IMR-90 (cell line): ENCODE results near the gene KLHL30. TPM values are rescaled to one million over a fixed set of nuclear protein-coding genes. Genes with fewer than 3 reads are reported as not detected.

Experiments used
- ATAC-seq: fragments of 200-7000 bp; cut with Tn5 transposase; 2 replicates; pipeline ENCODE4 v1.9.1; 2020; ENCODE audit warnings: low read depth, mild to moderate bottlenecking, moderate library complexity
- BruUV-seq: library from RNA; stranded (reverse); fragments of 400-500 nt; replicated peaks from 2 replicates; lab custom pipeline; 2021; lab: Mats Ljungman, UMichigan
- CTCF ChIA-PET: fragments of 300-600 bp; formaldehyde crosslinking; extraction: SDS; loops from one replicate; lab custom pipeline; 2021; ENCODE audit warnings: antibody characterized with exemption; lab: Yijun Ruan, JAX
- POLR2A ChIA-PET: fragments of 300-600 bp; sonication (Branson Sonifier 250); formaldehyde crosslinking; loops from one replicate; lab custom pipeline; 2022; ENCODE audit warnings: antibody characterized with exemption; ENCODE audit not compliant: unreplicated experiment; lab: Charles Lee
- DNase-seq: peaks from one replicate; pipeline ENCODE4 v3.0.0; 2013
- H2AFZ ChIP-seq: replicated peaks from 2 replicates; pipeline ENCODE3; 2013; ENCODE audit warnings: low read length, mild to moderate bottlenecking; ENCODE audit not compliant: poor library complexity
- H2AK5ac ChIP-seq: 2 replicates; pipeline ENCODE4 v1.6.1; 2013; ENCODE audit warnings: low read depth, low read length, inconsistent platforms
- H2AK9ac ChIP-seq: replicated peaks from 2 replicates; pipeline ENCODE3; 2013; ENCODE audit warnings: mild to moderate bottlenecking, low read depth, low read length, moderate library complexity; ENCODE audit not compliant: poor library complexity
- H2BK120ac ChIP-seq: 2 replicates; pipeline ENCODE4 v1.6.1; 2013; ENCODE audit warnings: low read depth, low read length, inconsistent platforms
- H2BK15ac ChIP-seq: 3 replicates; pipeline ENCODE4 v1.6.1; 2013; ENCODE audit warnings: low read depth, low read length, inconsistent platforms
- H2BK20ac ChIP-seq: 2 replicates; pipeline ENCODE4 v1.6.1; 2013; ENCODE audit warnings: low read depth, mild to moderate bottlenecking, inconsistent platforms, low read length, moderate library complexity
- H2BK5ac ChIP-seq: 2 replicates; pipeline ENCODE4 v1.6.1; 2013; ENCODE audit warnings: mild to moderate bottlenecking, low read depth, low read length, inconsistent platforms; ENCODE audit not compliant: poor library complexity, severe bottlenecking
- H3K14ac ChIP-seq: replicated peaks from 2 replicates; pipeline ENCODE4 v1.6.1; 2013; ENCODE audit warnings: low read depth, low read length, inconsistent platforms
- H3K18ac ChIP-seq: 2 replicates; pipeline ENCODE4 v1.6.1; 2013; ENCODE audit warnings: low read depth, low read length, control low read depth
- H3K23ac ChIP-seq: 2 replicates; pipeline ENCODE4 v1.6.1; 2013; ENCODE audit warnings: low read depth, low read length, inconsistent platforms
- H3K27ac ChIP-seq: 2 replicates; pipeline ENCODE4 v1.5.1; 2013; ENCODE audit warnings: mild to moderate bottlenecking, control low read depth, low read length; ENCODE audit not compliant: insufficient read depth
- H3K27me3 ChIP-seq: 2 replicates; pipeline ENCODE4 v1.6.1; 2013; ENCODE audit warnings: low read length; ENCODE audit not compliant: control insufficient read depth, insufficient read depth
- H3K36me3 ChIP-seq: 2 replicates; pipeline ENCODE4 v1.6.1; 2013; ENCODE audit warnings: low read length, mixed read lengths; ENCODE audit not compliant: control insufficient read depth, insufficient read depth
- H3K4ac ChIP-seq: 2 replicates; pipeline ENCODE4 v1.6.1; 2013; ENCODE audit warnings: low read depth, low read length, inconsistent platforms
- H3K4me1 ChIP-seq: 2 replicates; pipeline ENCODE4 v1.6.1; 2013; ENCODE audit warnings: low read length, mixed read lengths; ENCODE audit not compliant: control insufficient read depth, insufficient read depth
- H3K4me2 ChIP-seq: 2 replicates; pipeline ENCODE4 v1.6.1; 2013; ENCODE audit warnings: low read depth, mild to moderate bottlenecking, control low read depth, low read length, moderate library complexity
- H3K4me3 ChIP-seq: 2 replicates; pipeline ENCODE4 v1.5.1; 2013; ENCODE audit warnings: low read depth, mild to moderate bottlenecking, control low read depth, low read length, moderate library complexity; ENCODE audit not compliant: insufficient read depth
- H3K56ac ChIP-seq: 2 replicates; pipeline ENCODE4 v1.6.1; 2013; ENCODE audit warnings: low read length, inconsistent platforms; ENCODE audit not compliant: insufficient read depth; ENCODE audit errors: extremely low read depth
- H3K79me1 ChIP-seq, 2 experiments: 2 replicates each; pipeline ENCODE4 v1.6.1; 2013; ENCODE audit warnings: low read length in 2 of 2, inconsistent platforms in 1 of 2, low read depth in 1 of 2
- H3K9ac ChIP-seq: 2 replicates; pipeline ENCODE4 v1.6.1; 2013; ENCODE audit warnings: low read depth, low read length, control low read depth
- H3K9me1 ChIP-seq: 2 replicates; pipeline ENCODE4 v1.6.1; 2013; ENCODE audit warnings: low read length, inconsistent platforms; ENCODE audit not compliant: insufficient read depth
- H3K9me3 ChIP-seq: 2 replicates; pipeline ENCODE4 v1.6.1; 2013; ENCODE audit warnings: low read length; ENCODE audit not compliant: control insufficient read depth, insufficient read depth
- H4K20me1 ChIP-seq: 2 replicates; pipeline ENCODE4 v1.6.1; 2013; ENCODE audit warnings: low read length, inconsistent platforms; ENCODE audit not compliant: insufficient read depth
- H4K5ac ChIP-seq: 2 replicates; pipeline ENCODE4 v1.6.1; 2013; ENCODE audit warnings: mild to moderate bottlenecking, low read depth, low read length, control low read depth
- H4K8ac ChIP-seq, 2 experiments: 2 replicates each; pipeline ENCODE4 v1.6.1; 2013; ENCODE audit warnings: low read depth in 2 of 2, low read length in 2 of 2, control low read depth in 1 of 2, inconsistent platforms in 1 of 2
- H4K91ac ChIP-seq: 2 replicates; pipeline ENCODE4 v1.6.1; 2013; ENCODE audit warnings: low read depth, low read length, inconsistent platforms; ENCODE audit not compliant: insufficient read depth
- CEBPB ChIP-seq: IDR thresholded peaks from 2 replicates; pipeline ENCODE4 v1.6.1; 2012; ENCODE audit warnings: low read depth, low read length, improper control_type of control experiment
- MAFK ChIP-seq: IDR thresholded peaks from 2 replicates; pipeline ENCODE4 v1.6.1; 2012; ENCODE audit warnings: low read depth, low read length, improper control_type of control experiment
- MXI1 ChIP-seq: IDR thresholded peaks from 2 replicates; pipeline ENCODE4 v1.6.1; 2012; ENCODE audit warnings: low read depth, mild to moderate bottlenecking, low read length, moderate library complexity, borderline replicate concordance
- NFE2L2 ChIP-seq: fragments of 150-350 bp; IDR thresholded peaks from 2 replicates; pipeline ENCODE4 v1.6.1; 2016; ENCODE audit warnings: low read depth, mild to moderate bottlenecking, low read length
- POLR2A ChIP-seq: IDR thresholded peaks from 2 replicates; pipeline ENCODE4 v1.6.1; 2012; ENCODE audit warnings: mild to moderate bottlenecking, low read depth, low read length
- WGBS, 2 experiments: methylation state at CpG; one replicate each; pipeline versions ENCODE4 v1.1.5 to v1.1.7; 2013; ENCODE audit warnings: missing lambda C conversion rate in 2 of 2; ENCODE audit not compliant: insufficient read length in 1 of 2; ENCODE audit errors: extremely low coverage in 2 of 2; 5-methylcytosine and 5-hydroxymethylcytosine counted together
- dilution Hi-C: fragments of 300-500 bp; cut with HindIII; formaldehyde crosslinking; loops from one replicate; pipeline ENCODE4 v1.14.3; 2018; ENCODE audit warnings: low sequenced_read_pairs; ENCODE audit not compliant: unreplicated experiment
- in situ Hi-C: fragments of 300-500 bp; cut with MboI; formaldehyde crosslinking; loops from 3 replicates; pipeline ENCODE4 v1.14.3; 2019; ENCODE audit warnings: low sequenced_read_pairs, inconsistent platforms, mixed read lengths
- intact Hi-C: fragments of 100-400 bp; cut with micrococcal nuclease; formaldehyde crosslinking; loops from 2 replicates; pipeline ENCODE4 v1.10.0; 2022
- polyA plus RNA-seq, 3 experiments: library from polyadenylated mRNA; depleted of rRNA; stranded (reverse); fragments of >200 nt; gene quantifications; 2 replicates each; pipeline ENCODE4 v1.2.3, GENCODE V29; 2012; ENCODE audit warnings: low replicate concordance in 1 of 3
- total RNA-seq: library from RNA; depleted of rRNA; stranded (reverse); fragments of >200 nt; gene quantifications from 2 replicates; pipeline ENCODE4 v1.2.3, GENCODE V29; 2012

Gene KLHL30
- total and polyA plus RNA-seq, 2 of the 4 experiments (the other 2 are of a cell fraction), result under 0.01 to 0.03 TPM

DNA sequence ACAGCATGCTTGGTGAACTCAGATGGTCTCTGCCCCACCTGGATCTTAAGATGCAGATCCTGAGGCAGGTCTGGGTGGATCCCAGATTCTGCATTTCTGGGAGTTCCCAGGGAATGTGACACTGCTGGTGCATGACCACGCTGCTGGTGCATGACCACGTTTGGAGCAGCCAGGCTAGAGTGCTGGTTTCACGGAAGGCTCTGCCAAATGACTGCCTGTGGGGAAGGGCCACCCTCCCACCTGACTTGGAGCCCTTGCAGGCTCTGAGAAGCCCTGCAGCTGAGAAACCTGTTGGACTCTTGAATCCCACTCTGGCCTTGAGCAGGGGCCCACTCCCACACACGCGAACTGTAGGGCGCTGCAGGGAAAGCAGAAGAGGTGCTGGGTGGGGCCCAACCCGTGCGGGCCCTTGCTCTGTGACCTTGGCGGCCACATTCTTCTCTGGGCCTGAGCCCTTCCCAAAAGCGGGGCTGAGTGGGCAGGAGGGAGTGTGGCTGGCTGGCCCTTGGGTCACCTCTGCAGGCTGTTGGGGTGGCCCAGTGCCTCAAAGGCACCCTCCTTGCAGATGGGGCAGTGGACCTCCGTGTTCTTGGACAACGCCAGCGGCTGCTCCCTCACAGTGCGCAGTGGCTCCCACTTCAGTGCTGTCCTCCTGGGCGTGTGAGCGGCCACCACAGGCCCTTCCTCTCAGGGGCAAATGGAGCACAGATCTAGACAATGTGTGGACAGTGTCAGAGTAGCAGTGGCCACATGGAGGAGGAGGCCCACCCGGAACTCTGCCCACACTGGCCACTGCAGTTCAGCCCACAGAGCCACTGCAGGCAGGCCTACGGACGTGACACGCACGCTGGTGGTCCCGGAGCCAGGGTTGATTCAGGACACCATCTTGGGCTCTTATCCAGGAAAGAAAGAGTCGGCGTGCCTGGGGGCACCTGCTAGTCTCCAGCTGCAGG lies 28.2 kb downstream of the KLHL30 start:
- no peak overlapping the region for H3K9ac ChIP-seq
- H3K4me3 ChIP-seq, result no peak overlapping the region
- TF ChIP-seq MAFK (no peak), NFE2L2 (no peak), POLR2A (no peak), CEBPB (no peak), MXI1 (no peak)
- no peak overlapping the region for H4K5ac ChIP-seq
- peaks cover 3 to 20% of the 10 kb centered on the region in 2 experiments; a peak in 3 of 4 replicates for H3K79me1 ChIP-seq
- no peak overlapping the region for H3K18ac ChIP-seq
- in situ Hi-C loops, result no loop called here
- WGBS, 2 experiments, result 91% methylated on average over 20 of the region's 24 CpGs; no CpG with 5 or more reads in 1 of the 2 experiments
- peaks cover 2% of the 10 kb centered on the region; the same call in 1 of the 2 replicates for H3K27me3 ChIP-seq
- H2BK5ac ChIP-seq, result peak overlapping the region; percentile 4
- ATAC-seq (no peak), DNase-seq (no peak)
- BruUV-seq, result no TSS peak
- dilution Hi-C loops, result no loop called here
- H3K27ac ChIP-seq, result no peak overlapping the region
- intact Hi-C loops, result no loop called here
- no peak overlapping the region; the same call in 1 of the 2 replicates for H3K4ac ChIP-seq
- H4K91ac ChIP-seq, result peak overlapping the region; percentile 96; the same call in 1 of the 2 replicates
- H4K20me1 ChIP-seq, result peaks cover 8% of the 10 kb centered on the region
- ChIA-PET POLR2A (no interaction called here), CTCF (no interaction called here)
- H3K9me1 ChIP-seq, result peaks cover 32% of the 10 kb centered on the region
- H2AK9ac ChIP-seq, result no peak overlapping the region
- H3K4me2 ChIP-seq, result no peak overlapping the region
- H2BK20ac ChIP-seq, result no peak overlapping the region
- H2AFZ ChIP-seq, result peak overlapping the region; percentile 23
- H2BK15ac ChIP-seq, result no peak overlapping the region
- no peak overlapping the region for H3K56ac ChIP-seq
- peak overlapping the region; percentile 33 for H2AK5ac ChIP-seq
- no peak overlapping the region for H2BK120ac ChIP-seq
- peaks cover 35% of the 10 kb centered on the region for H3K4me1 ChIP-seq
- H3K36me3 ChIP-seq, result peaks cover 18% of the 10 kb centered on the region
- no peaks in the 10 kb centered on the region for H3K9me3 ChIP-seq
- H3K14ac ChIP-seq, result no peak overlapping the region
- no peak overlapping the region for H4K8ac ChIP-seq
- H3K23ac ChIP-seq, result no peak overlapping the region
